Lower leg skin (tissue), 3 donors: Measurements from ENCODE around the gene DRC7.

ENCODE experiments used
- POLR2A ChIP-seq, 2 donors: fragments of 450-650 bp; IDR thresholded peaks; one replicate each; pipeline ENCODE4 v1.6.1; 2016 to 2017; ENCODE audit warnings: antibody characterized with exemption in 2 of 2, mild to moderate bottlenecking in 1 of 2, moderate library complexity in 1 of 2
- TF ChIP-seq, protein P1 (sequence below), 3 donors: fragments of 450-650 bp; IDR thresholded peaks; one replicate each; pipeline ENCODE4 v1.5.1; 2016; ENCODE audit warnings: antibody characterized with exemption in 3 of 3, mild to moderate bottlenecking in 3 of 3, moderate library complexity in 2 of 3

DNA sequence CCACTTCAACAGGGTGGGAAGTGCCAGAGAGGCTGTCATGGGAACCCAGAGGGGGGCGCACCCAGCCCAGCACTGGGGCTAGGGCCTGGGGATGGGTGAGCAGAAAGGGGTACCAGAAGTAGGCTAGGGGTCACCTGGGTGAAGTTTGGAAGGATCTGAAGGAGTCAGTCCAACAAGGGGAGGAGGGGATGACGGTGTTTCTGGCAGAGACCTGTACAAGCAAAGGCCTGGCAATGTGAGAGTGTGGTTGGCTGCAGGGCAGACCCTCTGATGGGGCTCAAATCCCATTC, 27.5 kb downstream of the DRC7 start:
- TF ChIP-seq, protein P1, sequence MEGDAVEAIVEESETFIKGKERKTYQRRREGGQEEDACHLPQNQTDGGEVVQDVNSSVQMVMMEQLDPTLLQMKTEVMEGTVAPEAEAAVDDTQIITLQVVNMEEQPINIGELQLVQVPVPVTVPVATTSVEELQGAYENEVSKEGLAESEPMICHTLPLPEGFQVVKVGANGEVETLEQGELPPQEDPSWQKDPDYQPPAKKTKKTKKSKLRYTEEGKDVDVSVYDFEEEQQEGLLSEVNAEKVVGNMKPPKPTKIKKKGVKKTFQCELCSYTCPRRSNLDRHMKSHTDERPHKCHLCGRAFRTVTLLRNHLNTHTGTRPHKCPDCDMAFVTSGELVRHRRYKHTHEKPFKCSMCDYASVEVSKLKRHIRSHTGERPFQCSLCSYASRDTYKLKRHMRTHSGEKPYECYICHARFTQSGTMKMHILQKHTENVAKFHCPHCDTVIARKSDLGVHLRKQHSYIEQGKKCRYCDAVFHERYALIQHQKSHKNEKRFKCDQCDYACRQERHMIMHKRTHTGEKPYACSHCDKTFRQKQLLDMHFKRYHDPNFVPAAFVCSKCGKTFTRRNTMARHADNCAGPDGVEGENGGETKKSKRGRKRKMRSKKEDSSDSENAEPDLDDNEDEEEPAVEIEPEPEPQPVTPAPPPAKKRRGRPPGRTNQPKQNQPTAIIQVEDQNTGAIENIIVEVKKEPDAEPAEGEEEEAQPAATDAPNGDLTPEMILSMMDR (IDR thresholded peaks at IDR 0.05) = no peak
- no peak for TF ChIP-seq POLR2A (IDR thresholded peaks at IDR 0.05)
